Measurements from ENCODE around the gene RNPEPL1.

DNA sequence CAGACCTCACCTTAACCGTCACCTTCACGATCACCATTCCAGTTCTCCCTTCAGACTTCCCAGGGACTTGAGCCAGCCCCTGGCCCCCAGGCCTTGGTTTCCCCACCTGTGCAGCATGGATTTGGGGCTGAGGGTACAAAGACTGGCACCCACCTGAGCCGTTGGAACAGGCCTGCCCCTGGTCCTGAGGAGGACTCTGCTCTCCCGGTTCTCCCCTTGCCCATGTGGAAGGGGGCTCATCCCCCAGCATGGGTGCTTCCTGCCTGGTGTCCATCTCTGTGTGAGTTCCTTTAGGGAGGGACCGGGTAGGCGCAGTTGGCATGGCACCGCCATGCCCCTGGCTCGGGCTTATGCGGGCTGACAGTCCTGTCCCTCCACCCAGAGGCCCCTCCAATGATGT is 46.1 kb downstream of the RNPEPL1 start:
- TF ChIP-seq, protein P1, sequence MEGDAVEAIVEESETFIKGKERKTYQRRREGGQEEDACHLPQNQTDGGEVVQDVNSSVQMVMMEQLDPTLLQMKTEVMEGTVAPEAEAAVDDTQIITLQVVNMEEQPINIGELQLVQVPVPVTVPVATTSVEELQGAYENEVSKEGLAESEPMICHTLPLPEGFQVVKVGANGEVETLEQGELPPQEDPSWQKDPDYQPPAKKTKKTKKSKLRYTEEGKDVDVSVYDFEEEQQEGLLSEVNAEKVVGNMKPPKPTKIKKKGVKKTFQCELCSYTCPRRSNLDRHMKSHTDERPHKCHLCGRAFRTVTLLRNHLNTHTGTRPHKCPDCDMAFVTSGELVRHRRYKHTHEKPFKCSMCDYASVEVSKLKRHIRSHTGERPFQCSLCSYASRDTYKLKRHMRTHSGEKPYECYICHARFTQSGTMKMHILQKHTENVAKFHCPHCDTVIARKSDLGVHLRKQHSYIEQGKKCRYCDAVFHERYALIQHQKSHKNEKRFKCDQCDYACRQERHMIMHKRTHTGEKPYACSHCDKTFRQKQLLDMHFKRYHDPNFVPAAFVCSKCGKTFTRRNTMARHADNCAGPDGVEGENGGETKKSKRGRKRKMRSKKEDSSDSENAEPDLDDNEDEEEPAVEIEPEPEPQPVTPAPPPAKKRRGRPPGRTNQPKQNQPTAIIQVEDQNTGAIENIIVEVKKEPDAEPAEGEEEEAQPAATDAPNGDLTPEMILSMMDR (IDR thresholded peaks at IDR 0.05): no peak
- TF ChIP-seq POLR2A (IDR thresholded peaks at IDR 0.05) (no peak), POLR2AphosphoS5 (IDR thresholded peaks at IDR 0.05) (no peak), EP300 (IDR thresholded peaks at IDR 0.05) (no peak)
